Measurements from ENCODE around the gene TMEM169. TPM values are rescaled to one million over a fixed set of nuclear protein-coding genes. Genes with fewer than 3 reads are reported as not detected.

Gene TMEM169
- total and polyA plus RNA-seq, 2 of the 13 experiments (the other 11 are each of a cell fraction or from before 2014, with no cell fraction given): 1.5 to 4.5 TPM

DNA sequence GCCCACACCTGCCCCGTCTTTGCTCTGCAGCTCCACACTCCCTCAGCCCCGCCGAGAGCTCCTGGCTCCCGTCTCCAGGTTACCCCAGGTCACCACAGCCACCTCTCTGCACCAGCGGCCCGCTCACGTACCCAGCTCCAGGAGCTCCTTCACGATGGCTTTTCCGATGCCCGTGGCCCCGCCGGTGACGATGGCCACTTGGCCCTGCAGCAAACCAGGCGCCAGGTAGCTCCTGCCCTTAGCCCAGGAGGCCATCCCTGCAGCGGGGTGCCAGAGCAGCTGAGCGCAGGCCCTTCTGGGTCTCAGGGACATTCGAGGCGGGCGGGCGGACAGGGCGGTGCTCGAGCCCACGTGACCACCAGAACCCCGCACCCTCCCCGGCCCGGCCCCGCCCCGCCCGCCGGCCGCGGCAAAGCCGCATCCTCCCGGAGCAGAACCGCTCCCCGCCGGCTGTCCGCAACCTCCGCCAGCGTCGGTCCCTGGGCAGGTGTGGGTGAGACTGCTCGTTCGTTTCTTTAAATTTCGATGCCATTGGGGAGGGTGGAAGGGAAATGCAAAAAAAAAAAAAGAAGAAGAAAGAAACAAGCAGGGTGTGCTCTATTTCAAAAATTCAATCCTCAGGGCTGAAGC is at the start of gene TMEM169, which contains the start of gene PECR (continued):
- peak; percentile 99 for TF ChIP-seq ZMAT3 (CRISPR knock-in tag; conservative IDR thresholded peaks at IDR 0.05)
- peak; percentile 88; the same call in 1 of the 2 replicates for TF ChIP-seq SETDB1 (CRISPR knock-in tag; IDR thresholded peaks at IDR 0.05; ENCODE audit: borderline replicate concordance)
- TF ChIP-seq ZFP82 (CRISPR knock-in tag; IDR thresholded peaks at IDR 0.05; ENCODE audit: borderline replicate concordance): peak; percentile 98
- TF ChIP-seq SRSF1 (optimal IDR thresholded peaks at IDR 0.05; ENCODE audit: low read depth, low read length): no peak
- TF ChIP-seq POLR2AphosphoS5 (IDR thresholded peaks at IDR 0.05; ENCODE audit: low read depth, low read length): peak; percentile 99
- TF ChIP-seq KDM1A (CRISPR knock-in tag; IDR thresholded peaks at IDR 0.05): peak; percentile 12; the same call in 1 of the 2 replicates
- 0 out of 2 replicates have a peak, but pooled peaks have one; percentile 69 for TF ChIP-seq ZNF577 (CRISPR knock-in tag; IDR thresholded peaks at IDR 0.05; ENCODE audit: borderline replicate concordance, low read depth)
- TF ChIP-seq ZNF12 (CRISPR knock-in tag; IDR thresholded peaks at IDR 0.05): peak; percentile 71
- TF ChIP-seq, protein P1, sequence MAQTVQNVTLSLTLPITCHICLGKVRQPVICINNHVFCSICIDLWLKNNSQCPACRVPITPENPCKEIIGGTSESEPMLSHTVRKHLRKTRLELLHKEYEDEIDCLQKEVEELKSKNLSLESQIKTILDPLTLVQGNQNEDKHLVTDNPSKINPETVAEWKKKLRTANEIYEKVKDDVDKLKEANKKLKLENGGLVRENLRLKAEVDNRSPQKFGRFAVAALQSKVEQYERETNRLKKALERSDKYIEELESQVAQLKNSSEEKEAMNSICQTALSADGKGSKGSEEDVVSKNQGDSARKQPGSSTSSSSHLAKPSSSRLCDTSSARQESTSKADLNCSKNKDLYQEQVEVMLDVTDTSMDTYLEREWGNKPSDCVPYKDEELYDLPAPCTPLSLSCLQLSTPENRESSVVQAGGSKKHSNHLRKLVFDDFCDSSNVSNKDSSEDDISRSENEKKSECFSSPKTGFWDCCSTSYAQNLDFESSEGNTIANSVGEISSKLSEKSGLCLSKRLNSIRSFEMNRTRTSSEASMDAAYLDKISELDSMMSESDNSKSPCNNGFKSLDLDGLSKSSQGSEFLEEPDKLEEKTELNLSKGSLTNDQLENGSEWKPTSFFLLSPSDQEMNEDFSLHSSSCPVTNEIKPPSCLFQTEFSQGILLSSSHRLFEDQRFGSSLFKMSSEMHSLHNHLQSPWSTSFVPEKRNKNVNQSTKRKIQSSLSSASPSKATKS (CRISPR knock-in tag; IDR thresholded peaks at IDR 0.05): peak; percentile 48; the same call in 1 of the 2 replicates
- TF ChIP-seq YEATS4 (CRISPR knock-in tag; IDR thresholded peaks at IDR 0.05; ENCODE audit: borderline replicate concordance): peak; percentile 97
- no peak for TF ChIP-seq CENPT (CRISPR knock-in tag; IDR thresholded peaks at IDR 0.05; ENCODE audit: low read depth)
- TF ChIP-seq, protein P2, sequence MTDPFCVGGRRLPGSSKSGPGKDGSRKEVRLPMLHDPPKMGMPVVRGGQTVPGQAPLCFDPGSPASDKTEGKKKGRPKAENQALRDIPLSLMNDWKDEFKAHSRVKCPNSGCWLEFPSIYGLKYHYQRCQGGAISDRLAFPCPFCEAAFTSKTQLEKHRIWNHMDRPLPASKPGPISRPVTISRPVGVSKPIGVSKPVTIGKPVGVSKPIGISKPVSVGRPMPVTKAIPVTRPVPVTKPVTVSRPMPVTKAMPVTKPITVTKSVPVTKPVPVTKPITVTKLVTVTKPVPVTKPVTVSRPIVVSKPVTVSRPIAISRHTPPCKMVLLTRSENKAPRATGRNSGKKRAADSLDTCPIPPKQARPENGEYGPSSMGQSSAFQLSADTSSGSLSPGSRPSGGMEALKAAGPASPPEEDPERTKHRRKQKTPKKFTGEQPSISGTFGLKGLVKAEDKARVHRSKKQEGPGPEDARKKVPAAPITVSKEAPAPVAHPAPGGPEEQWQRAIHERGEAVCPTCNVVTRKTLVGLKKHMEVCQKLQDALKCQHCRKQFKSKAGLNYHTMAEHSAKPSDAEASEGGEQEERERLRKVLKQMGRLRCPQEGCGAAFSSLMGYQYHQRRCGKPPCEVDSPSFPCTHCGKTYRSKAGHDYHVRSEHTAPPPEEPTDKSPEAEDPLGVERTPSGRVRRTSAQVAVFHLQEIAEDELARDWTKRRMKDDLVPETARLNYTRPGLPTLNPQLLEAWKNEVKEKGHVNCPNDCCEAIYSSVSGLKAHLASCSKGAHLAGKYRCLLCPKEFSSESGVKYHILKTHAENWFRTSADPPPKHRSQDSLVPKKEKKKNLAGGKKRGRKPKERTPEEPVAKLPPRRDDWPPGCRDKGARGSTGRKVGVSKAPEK (CRISPR knock-in tag; IDR thresholded peaks at IDR 0.05; ENCODE audit: borderline replicate concordance): peak; percentile 97; the same call in 1 of the 2 replicates
- no peak for TF ChIP-seq ZNF3 (CRISPR knock-in tag; IDR thresholded peaks at IDR 0.05)
- TF ChIP-seq NR2F1 (CRISPR knock-in tag; IDR thresholded peaks at IDR 0.05): no peak; a peak in 1 of 4 replicates
- TF ChIP-seq ZNF660 (CRISPR knock-in tag; IDR thresholded peaks at IDR 0.05; ENCODE audit: borderline replicate concordance, low read depth): 0 out of 2 replicates have a peak, but pooled peaks have one; percentile 91
- TF ChIP-seq, protein P3, sequence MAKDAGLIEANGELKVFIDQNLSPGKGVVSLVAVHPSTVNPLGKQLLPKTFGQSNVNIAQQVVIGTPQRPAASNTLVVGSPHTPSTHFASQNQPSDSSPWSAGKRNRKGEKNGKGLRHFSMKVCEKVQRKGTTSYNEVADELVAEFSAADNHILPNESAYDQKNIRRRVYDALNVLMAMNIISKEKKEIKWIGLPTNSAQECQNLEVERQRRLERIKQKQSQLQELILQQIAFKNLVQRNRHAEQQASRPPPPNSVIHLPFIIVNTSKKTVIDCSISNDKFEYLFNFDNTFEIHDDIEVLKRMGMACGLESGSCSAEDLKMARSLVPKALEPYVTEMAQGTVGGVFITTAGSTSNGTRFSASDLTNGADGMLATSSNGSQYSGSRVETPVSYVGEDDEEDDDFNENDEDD (CRISPR knock-in tag; IDR thresholded peaks at IDR 0.05; ENCODE audit: borderline replicate concordance): peak; percentile 76; the same call in 1 of the 2 replicates
- TF ChIP-seq, protein P4, sequence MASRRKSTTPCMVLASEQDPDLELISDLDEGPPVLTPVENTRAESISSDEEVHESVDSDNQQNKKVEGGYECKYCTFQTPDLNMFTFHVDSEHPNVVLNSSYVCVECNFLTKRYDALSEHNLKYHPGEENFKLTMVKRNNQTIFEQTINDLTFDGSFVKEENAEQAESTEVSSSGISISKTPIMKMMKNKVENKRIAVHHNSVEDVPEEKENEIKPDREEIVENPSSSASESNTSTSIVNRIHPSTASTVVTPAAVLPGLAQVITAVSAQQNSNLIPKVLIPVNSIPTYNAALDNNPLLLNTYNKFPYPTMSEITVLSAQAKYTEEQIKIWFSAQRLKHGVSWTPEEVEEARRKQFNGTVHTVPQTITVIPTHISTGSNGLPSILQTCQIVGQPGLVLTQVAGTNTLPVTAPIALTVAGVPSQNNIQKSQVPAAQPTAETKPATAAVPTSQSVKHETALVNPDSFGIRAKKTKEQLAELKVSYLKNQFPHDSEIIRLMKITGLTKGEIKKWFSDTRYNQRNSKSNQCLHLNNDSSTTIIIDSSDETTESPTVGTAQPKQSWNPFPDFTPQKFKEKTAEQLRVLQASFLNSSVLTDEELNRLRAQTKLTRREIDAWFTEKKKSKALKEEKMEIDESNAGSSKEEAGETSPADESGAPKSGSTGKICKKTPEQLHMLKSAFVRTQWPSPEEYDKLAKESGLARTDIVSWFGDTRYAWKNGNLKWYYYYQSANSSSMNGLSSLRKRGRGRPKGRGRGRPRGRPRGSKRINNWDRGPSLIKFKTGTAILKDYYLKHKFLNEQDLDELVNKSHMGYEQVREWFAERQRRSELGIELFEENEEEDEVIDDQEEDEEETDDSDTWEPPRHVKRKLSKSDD (CRISPR knock-in tag; IDR thresholded peaks at IDR 0.05; ENCODE audit: low read depth): peak; percentile 32; the same call in 1 of the 2 replicates
- TF ChIP-seq ZNF501 (CRISPR knock-in tag; IDR thresholded peaks at IDR 0.05): peak; percentile 98
- peak; percentile 96; the same call in 1 of the 2 replicates for TF ChIP-seq TMF1 (CRISPR knock-in tag; IDR thresholded peaks at IDR 0.05; ENCODE audit: low read depth)
